Prostate gland (tissue), 2 donors: ENCODE data around the gene TTN. TPM values are rescaled to one million over a fixed set of nuclear protein-coding genes. Genes with fewer than 3 reads are reported as not detected.

Experiments used
- DNase-seq: peaks from one replicate; pipeline ENCODE4 v3.0.0-alpha.2; 2019; ENCODE audit warnings: low spot score
- H3K27ac ChIP-seq, 2 donors: fragments of 200-600 bp; sonication (generic); 2 replicates each; pipeline ENCODE4 v1.5.1; 2017 to 2019
- H3K27me3 ChIP-seq: fragments of 200-600 bp; sonication (generic); replicated peaks from 2 replicates; pipeline ENCODE4 v1.5.1; 2019; ENCODE audit not compliant: insufficient read depth
- H3K36me3 ChIP-seq, 2 donors: fragments of 200-600 bp; sonication (generic); 1 replicate in 1 of 2; 2 replicates in 1 of 2; pipeline versions ENCODE4 v1.5.1 to v1.8.1; 2017 to 2019
- H3K4me1 ChIP-seq: fragments of 200-600 bp; sonication (generic); replicated peaks from 2 replicates; pipeline ENCODE4 v1.5.1; 2019
- H3K4me3 ChIP-seq, 2 donors: fragments of 200-600 bp; sonication (generic); 2 replicates each; pipeline ENCODE4 v1.5.1; 2017 to 2019
- H3K9me3 ChIP-seq: fragments of 200-600 bp; sonication (generic); 2 replicates; pipeline ENCODE4 v1.5.1; 2017
- POLR2A ChIP-seq: fragments of 450-650 bp; IDR thresholded peaks from one replicate; pipeline ENCODE4 v1.6.1; 2016; ENCODE audit warnings: antibody characterized with exemption, mild to moderate bottlenecking
- POLR2AphosphoS5 ChIP-seq: sonication (generic); formaldehyde crosslinking; IDR thresholded peaks from one replicate; pipeline ENCODE4 v1.6.1; 2017; ENCODE audit warnings: antibody characterized with exemption
- WGBS: methylation state at CpG from one replicate; pipeline ENCODE4 v1.1.5; 2018; 5-methylcytosine and 5-hydroxymethylcytosine counted together
- intact Hi-C: fragments of 100-400 bp; cut with DNase I; formaldehyde crosslinking; loops from one replicate; pipeline ENCODE4 v1.14.2; 2022
- total RNA-seq, 2 donors: library from RNA; depleted of rRNA; stranded (reverse); fragments of >200 nt; gene quantifications; one replicate each; pipeline ENCODE4 v1.1.0, GENCODE V29; 2016
- TF ChIP-seq, protein P1 (sequence below), 4 experiments: fragments of 200-600 bp in 2 of 4; fragments of 450-650 bp in 2 of 4; sonication (generic) in 2 of 4; IDR thresholded peaks; 1 replicate in 3 of 4; 2 replicates in 1 of 4; pipeline ENCODE4 v1.5.1; 2016 to 2019; ENCODE audit warnings: antibody characterized with exemption in 4 of 4, mild to moderate bottlenecking in 2 of 4, moderate library complexity in 2 of 4

Gene TTN
- total RNA-seq, 2 donors from 2014 or later: 10.3 to 36.8 TPM

- intact Hi-C loops: loop anchor here (5.0 kb wide), 1 partner anchor 116 kb away; no protein-coding TSS in a partner anchor
Observed at GRCh38 chr2:178796079-178796677, 11.0 kb downstream of the TTN start.

DNA sequence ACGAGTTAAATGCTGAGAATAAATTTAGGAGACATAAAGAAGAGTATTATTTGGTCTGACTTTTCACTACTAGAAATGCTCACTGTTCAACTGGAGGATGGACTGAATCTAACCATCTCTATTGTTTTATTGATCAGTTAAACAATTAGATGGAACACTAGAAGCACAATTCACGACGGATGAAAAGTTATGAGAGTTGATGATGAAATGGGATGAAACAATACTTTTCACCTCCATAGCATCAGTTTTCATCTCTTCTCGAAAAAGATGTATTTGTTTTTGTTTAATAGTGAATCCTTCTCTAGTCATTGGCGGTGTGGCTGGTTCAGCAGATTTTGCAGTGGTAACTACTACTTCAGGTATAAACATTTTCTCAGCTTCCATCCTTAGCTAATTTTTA is 19.3 kb downstream of the TTN start:
- 67% methylated on average over 5 of the region's 5 CpGs for WGBS

More at GRCh38 chr2:178796079-178796677, 11.0 kb downstream of the TTN start:
- no peak for TF ChIP-seq POLR2AphosphoS5
- TF ChIP-seq, protein P1, sequence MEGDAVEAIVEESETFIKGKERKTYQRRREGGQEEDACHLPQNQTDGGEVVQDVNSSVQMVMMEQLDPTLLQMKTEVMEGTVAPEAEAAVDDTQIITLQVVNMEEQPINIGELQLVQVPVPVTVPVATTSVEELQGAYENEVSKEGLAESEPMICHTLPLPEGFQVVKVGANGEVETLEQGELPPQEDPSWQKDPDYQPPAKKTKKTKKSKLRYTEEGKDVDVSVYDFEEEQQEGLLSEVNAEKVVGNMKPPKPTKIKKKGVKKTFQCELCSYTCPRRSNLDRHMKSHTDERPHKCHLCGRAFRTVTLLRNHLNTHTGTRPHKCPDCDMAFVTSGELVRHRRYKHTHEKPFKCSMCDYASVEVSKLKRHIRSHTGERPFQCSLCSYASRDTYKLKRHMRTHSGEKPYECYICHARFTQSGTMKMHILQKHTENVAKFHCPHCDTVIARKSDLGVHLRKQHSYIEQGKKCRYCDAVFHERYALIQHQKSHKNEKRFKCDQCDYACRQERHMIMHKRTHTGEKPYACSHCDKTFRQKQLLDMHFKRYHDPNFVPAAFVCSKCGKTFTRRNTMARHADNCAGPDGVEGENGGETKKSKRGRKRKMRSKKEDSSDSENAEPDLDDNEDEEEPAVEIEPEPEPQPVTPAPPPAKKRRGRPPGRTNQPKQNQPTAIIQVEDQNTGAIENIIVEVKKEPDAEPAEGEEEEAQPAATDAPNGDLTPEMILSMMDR (IDR thresholded peaks at IDR 0.05): peak in 3 of 4 experiments; percentile 47 to 57 (median 56)
- DNase-seq: no peak
- no peaks in the 10 kb centered on the region for H3K27me3 ChIP-seq
- no peaks in the 10 kb centered on the region for H3K4me1 ChIP-seq
- no peak overlapping the region for H3K4me3 ChIP-seq
- H3K9me3 ChIP-seq: no peaks in the 10 kb centered on the region
- no peak overlapping the region for H3K27ac ChIP-seq
- no peaks in the 10 kb centered on the region for H3K36me3 ChIP-seq
- 91% methylated on average over 2 of the region's 2 CpGs for WGBS

GRCh38 chr2:178787155-178787554 is 20.1 kb downstream of the TTN start:
- H3K9me3 ChIP-seq: no peaks in the 10 kb centered on the region
- 71% methylated on average over 2 of the region's 2 CpGs for whole genome bisulfite sequencing
- no peaks in the 10 kb centered on the region for H3K4me1 ChIP-seq
- H3K27ac ChIP-seq: no peak overlapping the region
- no peaks in the 10 kb centered on the region for H3K36me3 ChIP-seq
- intact Hi-C loops: no loop called here
- no peak for DNase-seq
- H3K4me3 ChIP-seq: no peak overlapping the region
- H3K27me3 ChIP-seq: no peaks in the 10 kb centered on the region
- no peak for TF ChIP-seq POLR2AphosphoS5
- TF ChIP-seq, protein P1 (IDR thresholded peaks at IDR 0.05): no peak
- no peak for TF ChIP-seq POLR2A

More for the DNA sequence above, 19.3 kb downstream of the TTN start:
- Histone ChIP-seq H3K9me3 (no peaks in the 10 kb centered on the region), H3K4me3 (no peak overlapping the region), H3K27me3 (no peaks in the 10 kb centered on the region), H3K36me3 (no peaks in the 10 kb centered on the region), H3K4me1 (no peaks in the 10 kb centered on the region), H3K27ac (no peak overlapping the region)
- TF ChIP-seq, protein P1 (IDR thresholded peaks at IDR 0.05): no peak
- TF ChIP-seq POLR2AphosphoS5: no peak
- no peak for TF ChIP-seq POLR2A
- DNase-seq: no peak
- intact Hi-C loops: no loop called here

- 96% methylated on average over 10 of the region's 10 CpGs for WGBS
- no peak overlapping the region for H3K4me3 ChIP-seq
- H3K36me3 ChIP-seq: no peaks in the 10 kb centered on the region
- TF ChIP-seq, protein P1 (IDR thresholded peaks at IDR 0.05): no peak
- no peak for TF ChIP-seq POLR2AphosphoS5
- TF ChIP-seq POLR2A: no peak
- no peak for DNase-seq
- intact Hi-C loops: no loop called here
- H3K27me3 ChIP-seq: no peaks in the 10 kb centered on the region
- no peak overlapping the region for H3K27ac ChIP-seq
- no peaks in the 10 kb centered on the region for H3K9me3 ChIP-seq
- H3K4me1 ChIP-seq: no peaks in the 10 kb centered on the region
Observed at GRCh38 chr2:178783889-178784288, 23.3 kb downstream of the TTN start.

DNA sequence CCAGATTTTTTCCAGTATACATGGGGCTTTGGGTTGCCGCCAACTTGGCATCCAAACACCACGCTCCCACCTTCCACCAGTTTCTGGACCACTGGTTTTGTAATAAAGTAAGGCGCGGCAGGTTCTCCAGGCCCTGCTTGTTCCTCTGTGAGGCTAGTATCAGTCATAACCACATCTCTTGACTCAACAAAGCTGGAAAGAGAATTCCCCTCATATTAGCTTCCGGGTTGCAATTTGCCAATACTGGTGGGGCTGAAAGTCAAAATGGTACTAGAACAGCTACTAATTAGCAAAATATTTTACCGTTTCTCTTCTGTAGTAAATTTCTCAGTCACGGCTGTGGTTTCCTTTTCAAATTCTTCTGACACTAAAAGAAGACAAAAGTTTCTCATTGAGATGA is 25.0 kb downstream of the TTN start:
- H3K27me3 ChIP-seq: no peaks in the 10 kb centered on the region
- H3K27ac ChIP-seq: no peak overlapping the region
- DNase-seq: no peak
- H3K9me3 ChIP-seq: no peaks in the 10 kb centered on the region
- H3K36me3 ChIP-seq: no peaks in the 10 kb centered on the region
- WGBS: 95% methylated on average over 7 of the region's 7 CpGs
- no peaks in the 10 kb centered on the region for H3K4me1 ChIP-seq
- H3K4me3 ChIP-seq: no peak overlapping the region
- TF ChIP-seq POLR2AphosphoS5: no peak
- TF ChIP-seq, protein P1 (IDR thresholded peaks at IDR 0.05): no peak
- TF ChIP-seq POLR2A: no peak
- intact Hi-C loops: no loop called here
